Liver (tissue), 9 donors: ENCODE results near the gene SP100. TPM values are rescaled to one million over a fixed set of nuclear protein-coding genes. Genes with fewer than 3 reads are reported as not detected.

Source experiments
- DNase-seq: peaks from one replicate; pipeline ENCODE4 v3.0.0-alpha.2; 2017; ENCODE audit warnings: low spot score
- H3K27ac ChIP-seq, 2 donors: one replicate each; pipeline ENCODE4 v1.7.0; 2013; ENCODE audit warnings: inconsistent platforms in 2 of 2, low read length in 2 of 2, control low read depth in 1 of 2, low read depth in 1 of 2, mild to moderate bottlenecking in 1 of 2
- H3K27me3 ChIP-seq, 4 donors: one replicate each; pipeline versions ENCODE4 v1.6.1 to v1.7.0; 2013; ENCODE audit warnings: low read length in 3 of 4, inconsistent platforms in 1 of 4, mild to moderate bottlenecking in 1 of 4, moderate library complexity in 1 of 4; ENCODE audit not compliant: control insufficient read depth in 4 of 4, insufficient read depth in 4 of 4
- H3K36me3 ChIP-seq, 4 donors: one replicate each; pipeline versions ENCODE4 v1.6.1 to v1.7.0; 2013; ENCODE audit warnings: low read length in 3 of 4, mild to moderate bottlenecking in 3 of 4, low read depth in 1 of 4, moderate library complexity in 1 of 4; ENCODE audit not compliant: control insufficient read depth in 4 of 4, insufficient read depth in 3 of 4
- H3K4me1 ChIP-seq, 4 donors: one replicate each; pipeline versions ENCODE4 v1.6.1 to v1.7.0; 2013; ENCODE audit warnings: low read length in 3 of 4, mild to moderate bottlenecking in 3 of 4, moderate library complexity in 1 of 4; ENCODE audit not compliant: control insufficient read depth in 4 of 4, insufficient read depth in 4 of 4
- H3K4me3 ChIP-seq, 3 donors: one replicate each; pipeline versions ENCODE4 v1.6.1 to v1.7.0; 2013; ENCODE audit warnings: low read length in 3 of 3, control low read depth in 1 of 3, low read depth in 1 of 3, mild to moderate bottlenecking in 1 of 3
- H3K9ac ChIP-seq, 2 donors: one replicate each; pipeline ENCODE4 v1.7.0; 2013; ENCODE audit warnings: low read length in 2 of 2, mild to moderate bottlenecking in 2 of 2, moderate library complexity in 2 of 2, control low read depth in 1 of 2, low read depth in 1 of 2
- H3K9me3 ChIP-seq, 4 donors: one replicate each; pipeline versions ENCODE4 v1.6.1 to v1.7.0; 2013; ENCODE audit warnings: low read length in 3 of 4; ENCODE audit not compliant: control insufficient read depth in 4 of 4
- ATF3 ChIP-seq: IDR thresholded peaks from 2 replicates; pipeline ENCODE4 v1.6.1; 2016; ENCODE audit warnings: antibody characterized with exemption
- EGR1 ChIP-seq, 2 donors: IDR thresholded peaks; 2 replicates each; pipeline ENCODE4 v1.6.1; 2016 to 2018; ENCODE audit warnings: antibody characterized with exemption in 2 of 2, low read depth in 2 of 2
- FOXA1 ChIP-seq: IDR thresholded peaks from 2 replicates; pipeline ENCODE4 v1.6.1; 2016; ENCODE audit warnings: antibody characterized with exemption
- FOXA2 ChIP-seq: IDR thresholded peaks from 2 replicates; pipeline ENCODE4 v1.6.1; 2016; ENCODE audit warnings: antibody characterized with exemption
- GABPA ChIP-seq, 2 donors: IDR thresholded peaks in 1 of 2; conservative IDR thresholded peaks in 1 of 2; 2 replicates each; pipeline ENCODE4 v1.6.1; 2016; ENCODE audit warnings: antibody characterized with exemption in 2 of 2, mild to moderate bottlenecking in 1 of 2, moderate library complexity in 1 of 2
- HNF4A ChIP-seq, 2 donors: conservative IDR thresholded peaks; 2 replicates each; pipeline ENCODE4 v1.6.1; 2016; ENCODE audit warnings: antibody characterized with exemption in 2 of 2, mild to moderate bottlenecking in 2 of 2
- HNF4G ChIP-seq: IDR thresholded peaks from 2 replicates; pipeline ENCODE4 v1.6.1; 2016; ENCODE audit warnings: antibody characterized with exemption
- JUND ChIP-seq, 2 donors: IDR thresholded peaks; 2 replicates each; pipeline ENCODE4 v1.6.1; 2016; ENCODE audit warnings: antibody characterized with exemption in 2 of 2
- NR2F2 ChIP-seq: IDR thresholded peaks from 2 replicates; pipeline ENCODE4 v1.6.1; 2016; ENCODE audit warnings: antibody characterized with exemption
- RAD21 ChIP-seq, 2 donors: IDR thresholded peaks; 2 replicates each; pipeline ENCODE4 v1.6.1; 2016; ENCODE audit warnings: antibody characterized with exemption in 2 of 2, mild to moderate bottlenecking in 2 of 2
- REST ChIP-seq: IDR thresholded peaks from 2 replicates; pipeline ENCODE4 v1.6.1; 2016; ENCODE audit warnings: antibody characterized with exemption, mild to moderate bottlenecking
- RXRA ChIP-seq, 2 donors: IDR thresholded peaks; 2 replicates each; pipeline ENCODE4 v1.6.1; 2017 to 2018; ENCODE audit warnings: antibody characterized with exemption in 2 of 2, mild to moderate bottlenecking in 1 of 2
- SP1 ChIP-seq: IDR thresholded peaks from 2 replicates; pipeline ENCODE4 v1.6.1; 2018; ENCODE audit warnings: antibody characterized with exemption, mild to moderate bottlenecking
- TAF1 ChIP-seq: conservative IDR thresholded peaks from 2 replicates; pipeline ENCODE4 v1.6.1; 2016; ENCODE audit warnings: antibody characterized with exemption, mild to moderate bottlenecking
- YY1 ChIP-seq: IDR thresholded peaks from 2 replicates; pipeline ENCODE4 v1.6.1; 2016; ENCODE audit warnings: antibody characterized with exemption, mild to moderate bottlenecking
- WGBS: extraction: QIAGEN DNeasy Blood & Tissue Kit; methylation state at CpG from one replicate; pipeline ENCODE4 v1.1.7; 2013; 5-methylcytosine and 5-hydroxymethylcytosine counted together
- polyA plus RNA-seq, 2 donors: library from polyadenylated mRNA; stranded (reverse) in 1 of 2; unstranded in 1 of 2; fragments of 200-250 nt in 1 of 2; fragments of >200 nt in 1 of 2; fragmentation: Nextera tagmentation in 1 of 2; extraction: Ambion mirVana in 1 of 2; gene quantifications; one replicate each; pipeline versions ENCODE4 v1.2.1 to v1.2.3, GENCODE V29; 2013 to 2015
- total RNA-seq, 2 donors: library from RNA; depleted of rRNA; stranded (reverse); fragments of >200 nt; gene quantifications; one replicate each; pipeline ENCODE4 v1.2.3, GENCODE V29; 2014
- TF ChIP-seq, protein P1 (sequence below): IDR thresholded peaks from 2 replicates; pipeline ENCODE4 v1.6.1; 2016; ENCODE audit warnings: antibody characterized with exemption
- TF ChIP-seq, protein P2 (sequence below): IDR thresholded peaks from 2 replicates; pipeline ENCODE4 v1.6.1; 2016; ENCODE audit warnings: antibody characterized with exemption
- TF ChIP-seq, protein P3 (sequence below): fragments of 150-350 bp; IDR thresholded peaks from 2 replicates; pipeline ENCODE4 v1.5.1; 2017; ENCODE audit warnings: improper control_type of control experiment, low read depth, low read length; ENCODE audit not compliant: missing input control
- donor health status: healthy.
- donor health status: healthy.
- donor health status: healthy.
- donor health status: healthy.
- donor health status: healthy.

The SP100 gene
- total and polyA plus RNA-seq, 4 donors = 21.9 to 45.5 (median 33.1) TPM

DNA sequence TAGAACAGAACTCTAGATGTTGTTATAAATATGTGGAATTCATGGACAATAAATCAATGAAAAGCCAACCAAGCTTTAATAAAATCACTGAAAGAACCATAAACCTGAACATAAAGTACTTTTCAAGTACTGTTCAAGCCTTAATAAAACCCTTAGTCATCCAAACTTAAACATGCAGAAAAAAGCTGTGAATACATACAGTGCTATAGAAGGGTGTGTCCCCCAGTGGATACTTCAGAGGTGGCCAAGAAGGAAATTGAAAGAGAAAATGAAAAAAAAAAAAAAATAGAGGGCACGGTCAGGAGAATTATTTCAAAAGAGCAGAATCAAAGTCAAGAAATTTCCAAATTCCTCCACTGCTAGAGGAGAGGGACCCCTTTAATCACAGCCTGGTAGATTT, 141.1 kb downstream of the SP100 start:
- no peak for TF ChIP-seq FOXA1
- no peak for TF ChIP-seq YY1
- TF ChIP-seq RAD21 (IDR thresholded peaks at IDR 0.05) = no peak
- no peak for TF ChIP-seq TAF1
- no peak for TF ChIP-seq RXRA (IDR thresholded peaks at IDR 0.05)

GRCh38 chr2:230564805-230565779, 149.1 kb downstream of the SP100 start:
- no peaks in the 10 kb centered on the region for H3K36me3 ChIP-seq
- H3K4me1 ChIP-seq = no peaks in the 10 kb centered on the region
- H3K27ac ChIP-seq = no peak overlapping the region
- no peak overlapping the region for H3K4me3 ChIP-seq
- no peak for DNase-seq
- TF ChIP-seq YY1 (no peak), SP1 (no peak), GABPA (IDR thresholded peaks at IDR 0.05 in 1 of 2, conservative IDR thresholded peaks at IDR 0.05 in 1 of 2) (no peak), HNF4G (no peak), FOXA1 (no peak), HNF4A (conservative IDR thresholded peaks at IDR 0.05) (no peak), ATF3 (no peak), RXRA (IDR thresholded peaks at IDR 0.05) (no peak), TAF1 (no peak), JUND (IDR thresholded peaks at IDR 0.05) (no peak), NR2F2 (no peak), FOXA2 (no peak), RAD21 (IDR thresholded peaks at IDR 0.05) (no peak)
- TF ChIP-seq, protein P1, sequence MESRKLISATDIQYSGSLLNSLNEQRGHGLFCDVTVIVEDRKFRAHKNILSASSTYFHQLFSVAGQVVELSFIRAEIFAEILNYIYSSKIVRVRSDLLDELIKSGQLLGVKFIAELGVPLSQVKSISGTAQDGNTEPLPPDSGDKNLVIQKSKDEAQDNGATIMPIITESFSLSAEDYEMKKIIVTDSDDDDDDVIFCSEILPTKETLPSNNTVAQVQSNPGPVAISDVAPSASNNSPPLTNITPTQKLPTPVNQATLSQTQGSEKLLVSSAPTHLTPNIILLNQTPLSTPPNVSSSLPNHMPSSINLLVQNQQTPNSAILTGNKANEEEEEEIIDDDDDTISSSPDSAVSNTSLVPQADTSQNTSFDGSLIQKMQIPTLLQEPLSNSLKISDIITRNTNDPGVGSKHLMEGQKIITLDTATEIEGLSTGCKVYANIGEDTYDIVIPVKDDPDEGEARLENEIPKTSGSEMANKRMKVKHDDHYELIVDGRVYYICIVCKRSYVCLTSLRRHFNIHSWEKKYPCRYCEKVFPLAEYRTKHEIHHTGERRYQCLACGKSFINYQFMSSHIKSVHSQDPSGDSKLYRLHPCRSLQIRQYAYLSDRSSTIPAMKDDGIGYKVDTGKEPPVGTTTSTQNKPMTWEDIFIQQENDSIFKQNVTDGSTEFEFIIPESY = no peak
- TF ChIP-seq, protein P2, sequence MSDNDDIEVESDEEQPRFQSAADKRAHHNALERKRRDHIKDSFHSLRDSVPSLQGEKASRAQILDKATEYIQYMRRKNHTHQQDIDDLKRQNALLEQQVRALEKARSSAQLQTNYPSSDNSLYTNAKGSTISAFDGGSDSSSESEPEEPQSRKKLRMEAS = no peak
- no peaks in the 10 kb centered on the region for H3K9me3 ChIP-seq
- no peaks in the 10 kb centered on the region for H3K27me3 ChIP-seq
- H3K9ac ChIP-seq = no peak overlapping the region
- WGBS = 63% methylated on average over 11 of the region's 11 CpGs

More for the DNA sequence above, 141.1 kb downstream of the SP100 start:
- Histone ChIP-seq H3K4me3 (no peak overlapping the region), H3K27ac (no peak overlapping the region), H3K9me3 (no peaks in the 10 kb centered on the region), H3K4me1 (no peaks in the 10 kb centered on the region), H3K36me3 (no peaks in the 10 kb centered on the region), H3K9ac (no peak overlapping the region), H3K27me3 (no peaks in the 10 kb centered on the region)
- DNase-seq = no peak
- WGBS = 83% methylated on average over 1 of the region's 1 CpG

DNA sequence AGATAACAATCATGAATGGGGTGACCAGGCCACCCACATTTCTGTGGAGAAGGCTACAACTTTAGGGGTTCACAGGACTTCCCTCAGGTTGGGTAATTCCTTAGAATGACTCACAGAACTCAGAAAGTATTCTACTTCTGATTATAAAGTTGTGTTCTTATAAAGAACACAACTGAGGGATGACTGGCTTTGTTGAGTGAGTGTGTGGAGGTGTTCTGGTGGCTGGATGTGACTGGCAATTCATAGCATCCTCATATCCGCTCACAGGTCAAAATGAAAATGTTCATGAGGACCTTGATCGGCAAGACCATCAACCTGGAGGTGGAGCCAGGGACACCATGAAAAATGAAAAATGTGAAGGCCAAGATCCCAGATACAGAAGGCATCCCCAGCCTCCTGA, 153.3 kb downstream of the SP100 start:
- no peak for DNase-seq
- Histone ChIP-seq H3K9me3 (peaks cover 0 to 5% (median under 1%) of the 10 kb centered on the region in 4 donors), H3K9ac (no peak overlapping the region), H3K4me1 (no peaks in the 10 kb centered on the region), H3K4me3 (no peak overlapping the region), H3K27me3 (no peaks in the 10 kb centered on the region), H3K36me3 (no peaks in the 10 kb centered on the region), H3K27ac (no peak overlapping the region)
- WGBS = 74% methylated on average over 2 of the region's 2 CpGs
- TF ChIP-seq, protein P3, sequence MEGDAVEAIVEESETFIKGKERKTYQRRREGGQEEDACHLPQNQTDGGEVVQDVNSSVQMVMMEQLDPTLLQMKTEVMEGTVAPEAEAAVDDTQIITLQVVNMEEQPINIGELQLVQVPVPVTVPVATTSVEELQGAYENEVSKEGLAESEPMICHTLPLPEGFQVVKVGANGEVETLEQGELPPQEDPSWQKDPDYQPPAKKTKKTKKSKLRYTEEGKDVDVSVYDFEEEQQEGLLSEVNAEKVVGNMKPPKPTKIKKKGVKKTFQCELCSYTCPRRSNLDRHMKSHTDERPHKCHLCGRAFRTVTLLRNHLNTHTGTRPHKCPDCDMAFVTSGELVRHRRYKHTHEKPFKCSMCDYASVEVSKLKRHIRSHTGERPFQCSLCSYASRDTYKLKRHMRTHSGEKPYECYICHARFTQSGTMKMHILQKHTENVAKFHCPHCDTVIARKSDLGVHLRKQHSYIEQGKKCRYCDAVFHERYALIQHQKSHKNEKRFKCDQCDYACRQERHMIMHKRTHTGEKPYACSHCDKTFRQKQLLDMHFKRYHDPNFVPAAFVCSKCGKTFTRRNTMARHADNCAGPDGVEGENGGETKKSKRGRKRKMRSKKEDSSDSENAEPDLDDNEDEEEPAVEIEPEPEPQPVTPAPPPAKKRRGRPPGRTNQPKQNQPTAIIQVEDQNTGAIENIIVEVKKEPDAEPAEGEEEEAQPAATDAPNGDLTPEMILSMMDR = no peak
- TF ChIP-seq REST (no peak), FOXA1 (no peak), EGR1 (IDR thresholded peaks at IDR 0.05; ENCODE audit: low read depth in 2 of 2) (no peak)
